Suppressor macrophage treated with lipopolysaccharide for 1 hour (primary cell): ENCODE measurements around the gene FANCM.
A peak's percentile ranks its signal among the peaks of the same experiment; 100 is the strongest.

Experiments
- DNase-seq, 3 donors: peaks; one replicate each; pipeline ENCODE4 v3.0.0-alpha.2; 2020 to 2022

Gene FANCM

GRCh38 chr14:45246691-45247090, 111.0 kb downstream of the FANCM start:
- DNase-seq = no peak

DNA sequence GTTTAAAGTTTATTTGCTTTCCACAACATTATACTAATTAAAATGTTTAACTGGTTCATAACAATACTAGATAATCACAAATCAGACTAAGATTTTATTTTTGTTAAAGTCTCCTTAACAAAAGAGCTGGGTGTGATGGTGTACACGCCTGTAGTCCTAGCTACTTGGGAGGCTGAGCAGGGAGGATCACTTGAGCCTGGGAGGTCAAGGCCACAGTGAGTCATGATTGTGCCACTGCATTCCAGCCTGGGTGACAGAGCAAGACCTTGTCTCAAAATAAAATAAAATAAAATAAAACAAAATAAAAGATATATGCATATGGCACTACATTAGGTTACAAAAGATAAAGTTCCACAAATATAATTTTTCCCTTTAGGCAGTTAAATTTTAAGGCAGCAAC, 111.7 kb downstream of the FANCM start:
- no peak for DNase-seq

DNA sequence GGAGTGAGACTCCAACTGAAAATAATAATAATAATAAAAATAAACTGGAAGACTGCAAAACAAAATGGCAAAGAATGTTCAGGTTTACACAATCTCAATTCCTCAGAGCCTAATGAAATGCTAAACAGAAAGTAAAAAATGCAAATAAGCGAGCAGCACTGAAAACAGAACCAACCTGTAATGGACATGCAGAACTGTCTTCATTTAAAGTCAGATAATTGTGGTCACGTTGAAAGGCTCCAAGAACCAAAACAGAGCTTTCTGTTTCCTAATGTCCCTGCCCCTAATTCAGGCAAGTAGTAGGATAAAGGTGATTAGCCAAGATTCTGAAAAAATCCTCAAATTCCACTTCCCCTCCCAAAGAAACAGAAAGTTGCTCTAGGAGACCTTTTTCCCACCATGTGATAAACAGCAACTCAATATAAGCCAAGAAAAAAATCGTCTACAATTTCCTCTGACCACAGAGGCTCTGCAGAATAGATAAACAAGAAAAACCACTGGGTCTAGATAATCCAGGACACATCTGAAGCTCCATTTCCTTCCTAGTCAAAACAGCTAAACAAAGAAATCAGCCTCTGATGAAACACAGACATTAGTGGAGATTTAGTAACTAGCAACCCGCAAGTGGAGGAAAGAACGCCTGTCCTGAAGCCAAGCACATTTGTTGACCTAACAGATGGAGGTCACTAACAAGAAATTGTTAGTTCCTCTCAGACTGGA, 114.3 kb downstream of the FANCM start:
- DNase-seq = peak; percentile 32 to 57 (median 43)
